H9 (cell line): ENCODE results near the gene KRT28. TPM values are rescaled to one million over a fixed set of nuclear protein-coding genes. Genes with fewer than 3 reads are reported as not detected.

Experiments used
- DNase-seq: peaks from one replicate; pipeline ENCODE4 v3.0.0-alpha.2; 2017
- H2AFZ ChIP-seq: one replicate; pipeline ENCODE4 v1.6.1; 2013; ENCODE audit warnings: mild to moderate bottlenecking, low read length, control low read depth, moderate library complexity
- H2AK5ac ChIP-seq: 2 replicates; pipeline ENCODE4 v1.6.1; 2013; ENCODE audit warnings: low read length, control low read depth, mixed read lengths; ENCODE audit not compliant: insufficient read length
- H2BK120ac ChIP-seq: one replicate; pipeline ENCODE4 v1.6.1; 2013; ENCODE audit warnings: low read depth, mild to moderate bottlenecking, low read length, control low read depth, inconsistent platforms; ENCODE audit not compliant: poor library complexity, severe bottlenecking
- H2BK12ac ChIP-seq: 2 replicates; pipeline ENCODE4 v1.6.1; 2013; ENCODE audit warnings: low read length, control low read depth, mixed read lengths, low read depth; ENCODE audit not compliant: insufficient read length
- H2BK15ac ChIP-seq: 2 replicates; pipeline ENCODE4 v1.6.1; 2013; ENCODE audit warnings: low read depth, low read length, control low read depth
- H2BK20ac ChIP-seq: one replicate; pipeline ENCODE4 v1.6.1; 2013; ENCODE audit warnings: low read depth, mild to moderate bottlenecking, low read length, control low read depth, inconsistent platforms; ENCODE audit not compliant: poor library complexity, severe bottlenecking
- H2BK5ac ChIP-seq: 2 replicates; pipeline ENCODE4 v1.6.1; 2013; ENCODE audit warnings: low read length, control low read depth, mixed read lengths; ENCODE audit not compliant: insufficient read length
- H3K14ac ChIP-seq: 2 replicates; pipeline ENCODE4 v1.6.1; 2013; ENCODE audit warnings: low read length, control low read depth; ENCODE audit not compliant: insufficient read depth
- H3K18ac ChIP-seq: 2 replicates; pipeline ENCODE4 v1.6.1; 2013; ENCODE audit warnings: low read depth, mild to moderate bottlenecking, mixed read lengths, low read length, control low read depth; ENCODE audit not compliant: insufficient read length
- H3K23ac ChIP-seq: 2 replicates; pipeline ENCODE4 v1.6.1; 2013; ENCODE audit warnings: low read length, control low read depth, mixed read lengths, low read depth; ENCODE audit not compliant: insufficient read length
- H3K23me2 ChIP-seq: 2 replicates; pipeline ENCODE4 v1.6.1; 2013; ENCODE audit warnings: low read depth, mild to moderate bottlenecking, mixed read lengths, low read length, control low read depth; ENCODE audit not compliant: insufficient read length, poor library complexity, severe bottlenecking
- H3K27ac ChIP-seq: 2 replicates; pipeline ENCODE4 v1.5.1; 2013; ENCODE audit warnings: low read length, control low read depth, mixed read lengths, low read depth; ENCODE audit not compliant: insufficient read length
- H3K27me3 ChIP-seq: 2 replicates; pipeline ENCODE4 v1.6.1; 2013; ENCODE audit warnings: low read length, control low read depth, inconsistent platforms; ENCODE audit not compliant: insufficient read depth
- H3K4ac ChIP-seq: 2 replicates; pipeline ENCODE4 v1.6.1; 2013; ENCODE audit warnings: low read depth, mild to moderate bottlenecking, control low read depth, inconsistent platforms, low read length, moderate library complexity
- H3K4me1 ChIP-seq: 2 replicates; pipeline ENCODE4 v1.6.1; 2013; ENCODE audit warnings: low read length, control low read depth, inconsistent platforms; ENCODE audit not compliant: insufficient read depth
- H3K4me2 ChIP-seq: 2 replicates; pipeline ENCODE4 v1.6.1; 2013; ENCODE audit warnings: low read length, control low read depth, mixed read lengths; ENCODE audit not compliant: insufficient read length, insufficient read depth
- H3K56ac ChIP-seq: 2 replicates; pipeline ENCODE4 v1.6.1; 2013; ENCODE audit warnings: low read depth, mild to moderate bottlenecking, mixed read lengths, low read length, control low read depth; ENCODE audit not compliant: insufficient read length
- H3K79me1 ChIP-seq: 2 replicates; pipeline ENCODE4 v1.6.1; 2013; ENCODE audit warnings: low read depth, mild to moderate bottlenecking, moderate library complexity, low read length, control low read depth, inconsistent platforms; ENCODE audit not compliant: insufficient read depth, poor library complexity, severe bottlenecking
- H3K79me2 ChIP-seq: 2 replicates; pipeline ENCODE4 v1.6.1; 2013; ENCODE audit warnings: low read length, control low read depth, inconsistent platforms; ENCODE audit not compliant: insufficient read depth
- H3K9ac ChIP-seq: 2 replicates; pipeline ENCODE4 v1.6.1; 2013; ENCODE audit warnings: low read length, control low read depth, mixed read lengths; ENCODE audit not compliant: insufficient read length; ENCODE audit errors: extremely low read depth
- H3K9me3 ChIP-seq: one replicate; pipeline ENCODE4 v1.6.1; 2013; ENCODE audit warnings: low read depth, low read length, inconsistent platforms; ENCODE audit not compliant: control insufficient read depth
- H3T11ph ChIP-seq: one replicate; pipeline ENCODE4 v1.6.1; 2013; ENCODE audit warnings: mild to moderate bottlenecking, low read length, control low read depth, inconsistent platforms
- H4K20me1 ChIP-seq: one replicate; pipeline ENCODE4 v1.6.1; 2013; ENCODE audit not compliant: control insufficient read depth, insufficient read length, insufficient read depth
- H4K5ac ChIP-seq: 2 replicates; pipeline ENCODE4 v1.6.1; 2013; ENCODE audit warnings: low read depth, mild to moderate bottlenecking, mixed read lengths, low read length, control low read depth; ENCODE audit not compliant: insufficient read length
- H4K8ac ChIP-seq: replicated peaks from 2 replicates; pipeline ENCODE4 v1.6.1; 2013; ENCODE audit warnings: low read length, control low read depth, mixed read lengths, low read depth; ENCODE audit not compliant: insufficient read length
- H4K91ac ChIP-seq: 2 replicates; pipeline ENCODE4 v1.6.1; 2013; ENCODE audit warnings: low read depth, mild to moderate bottlenecking, moderate library complexity, mixed read lengths, low read length, control low read depth; ENCODE audit not compliant: insufficient read length
- H3K27ac Mint-ChIP-seq, 3 experiments: 2 replicates in 2 of 3; 3 replicates in 1 of 3; pipeline ENCODE4 v1.8.0; 2020 to 2021; ENCODE audit warnings: mixed read lengths in 3 of 3, mild to moderate bottlenecking in 1 of 3, moderate library complexity in 1 of 3
- H3K27me3 Mint-ChIP-seq: 2 replicates; pipeline ENCODE4 v1.8.0; 2021; ENCODE audit warnings: low read depth, mild to moderate bottlenecking, moderate library complexity, mixed read lengths
- H3K36me3 Mint-ChIP-seq, 3 experiments: 2 replicates in 2 of 3; 3 replicates in 1 of 3; pipeline ENCODE4 v1.8.0; 2020 to 2021; ENCODE audit warnings: low read depth in 3 of 3, mixed read lengths in 3 of 3; ENCODE audit not compliant: insufficient read depth in 1 of 3
- H3K4me1 Mint-ChIP-seq, 2 experiments: 2 replicates each; pipeline ENCODE4 v1.8.0; 2020; ENCODE audit warnings: mixed read lengths in 2 of 2
- H3K4me3 Mint-ChIP-seq, 2 experiments: 2 replicates in 1 of 2; 3 replicates in 1 of 2; pipeline ENCODE4 v1.8.0; 2020 to 2021; ENCODE audit warnings: mild to moderate bottlenecking in 2 of 2, mixed read lengths in 2 of 2, moderate library complexity in 1 of 2
- H3K9me3 Mint-ChIP-seq, 2 experiments: 2 replicates in 1 of 2; 3 replicates in 1 of 2; pipeline ENCODE4 v1.8.0; 2020; ENCODE audit warnings: mild to moderate bottlenecking in 2 of 2, mixed read lengths in 2 of 2, moderate library complexity in 1 of 2
- WGBS: extraction: QIAGEN DNeasy Blood & Tissue Kit; methylation state at CpG from one replicate; pipeline ENCODE4 v1.1.7; 2013; ENCODE audit warnings: missing lambda C conversion rate, low lambda C conversion rate, mixed read lengths; ENCODE audit not compliant: insufficient read length; ENCODE audit errors: extremely low coverage; 5-methylcytosine and 5-hydroxymethylcytosine counted together
- total RNA-seq: library from RNA; stranded (reverse); gene quantifications from 2 replicates; pipeline ENCODE4 v1.2.1, GENCODE V29; 2021
- TF ChIP-seq, protein P1 (sequence below): fragments of 200-600 bp; sonication (generic); conservative IDR thresholded peaks from 3 replicates; pipeline ENCODE4 v1.8.0; 2021; ENCODE audit warnings: antibody characterized with exemption, mild to moderate bottlenecking

Gene KRT28
- total RNA-seq, 1 experiment from 2014 or later = not detected

DNA sequence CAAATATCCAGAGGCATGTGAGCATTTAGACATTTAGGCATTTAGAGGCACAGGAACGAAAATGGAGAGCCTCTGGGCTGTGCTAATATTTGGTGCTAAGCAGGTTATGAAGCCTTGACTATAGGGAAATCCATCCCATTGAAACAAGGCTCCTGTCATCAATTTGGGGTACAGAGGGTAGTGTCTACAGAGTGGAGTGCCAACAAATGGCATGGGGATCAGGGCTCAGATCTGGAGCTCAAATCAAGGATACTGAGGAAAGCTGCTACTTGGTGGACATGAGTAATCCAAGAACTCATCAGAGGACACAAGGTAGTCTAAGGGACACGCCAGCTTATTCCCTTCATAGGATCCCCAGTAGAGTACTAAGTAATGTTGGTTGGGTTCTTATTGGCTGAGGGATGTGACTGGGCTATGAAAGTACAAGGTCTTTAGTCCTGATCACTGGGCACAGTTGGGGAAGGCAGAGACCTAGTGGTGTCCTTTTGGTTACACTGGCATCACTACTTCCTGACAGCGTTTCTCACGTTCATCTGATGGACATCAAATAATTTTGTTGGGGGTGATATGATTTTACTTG, 17.4 kb upstream of the KRT28 start:
- Histone ChIP-seq H2BK12ac (no peak overlapping the region), H2AK5ac (no peak overlapping the region), H3K4me2 (no peak overlapping the region), H3K18ac (no peak overlapping the region), H3K23ac (no peak overlapping the region), H3K79me1 (no peaks in the 10 kb centered on the region), H3K9me3 (no peaks in the 10 kb centered on the region), H3K14ac (no peak overlapping the region), H2AFZ (no peak overlapping the region), H2BK20ac (no peak overlapping the region), H4K8ac (no peak overlapping the region), H4K20me1 (no peaks in the 10 kb centered on the region), H2BK120ac (no peak overlapping the region), H3K4me1 (no peaks in the 10 kb centered on the region), H3K27ac (no peak overlapping the region), H3K27me3 (no peaks in the 10 kb centered on the region), H3K4ac (no peak overlapping the region), H3K23me2 (peaks cover 3% of the 10 kb centered on the region), H3K79me2 (no peaks in the 10 kb centered on the region), H2BK15ac (no peak overlapping the region), H4K91ac (no peak overlapping the region), H2BK5ac (no peak overlapping the region), H3K56ac (no peak overlapping the region), H3K9ac (no peak overlapping the region), H3T11ph (no peak overlapping the region), H4K5ac (no peak overlapping the region)
- TF ChIP-seq, protein P1, sequence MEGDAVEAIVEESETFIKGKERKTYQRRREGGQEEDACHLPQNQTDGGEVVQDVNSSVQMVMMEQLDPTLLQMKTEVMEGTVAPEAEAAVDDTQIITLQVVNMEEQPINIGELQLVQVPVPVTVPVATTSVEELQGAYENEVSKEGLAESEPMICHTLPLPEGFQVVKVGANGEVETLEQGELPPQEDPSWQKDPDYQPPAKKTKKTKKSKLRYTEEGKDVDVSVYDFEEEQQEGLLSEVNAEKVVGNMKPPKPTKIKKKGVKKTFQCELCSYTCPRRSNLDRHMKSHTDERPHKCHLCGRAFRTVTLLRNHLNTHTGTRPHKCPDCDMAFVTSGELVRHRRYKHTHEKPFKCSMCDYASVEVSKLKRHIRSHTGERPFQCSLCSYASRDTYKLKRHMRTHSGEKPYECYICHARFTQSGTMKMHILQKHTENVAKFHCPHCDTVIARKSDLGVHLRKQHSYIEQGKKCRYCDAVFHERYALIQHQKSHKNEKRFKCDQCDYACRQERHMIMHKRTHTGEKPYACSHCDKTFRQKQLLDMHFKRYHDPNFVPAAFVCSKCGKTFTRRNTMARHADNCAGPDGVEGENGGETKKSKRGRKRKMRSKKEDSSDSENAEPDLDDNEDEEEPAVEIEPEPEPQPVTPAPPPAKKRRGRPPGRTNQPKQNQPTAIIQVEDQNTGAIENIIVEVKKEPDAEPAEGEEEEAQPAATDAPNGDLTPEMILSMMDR = no peak
- peaks cover 77% of the 10 kb centered on the region for H3K27me3 Mint-ChIP-seq
- H3K36me3 Mint-ChIP-seq = peaks cover 0 to 10% (median 10%) of the 10 kb centered on the region in 3 experiments; a peak in 5 of 7 replicates
- no peak overlapping the region for H3K27ac Mint-ChIP-seq
- H3K4me1 Mint-ChIP-seq = peaks cover 0 to 8% of the 10 kb centered on the region in 2 experiments; a peak in 1 of 4 replicates
- peak overlapping the region; percentile 63 to 78 for H3K4me3 Mint-ChIP-seq
- no peaks in the 10 kb centered on the region for H3K9me3 Mint-ChIP-seq
- DNase-seq = no peak
- no CpG with 5 or more reads among the region's 4 CpGs for WGBS
